GM18502 (cell line): ENCODE data around the gene DENND5A.
A peak's percentile ranks its signal among the peaks of the same experiment; 100 is the strongest.
"Not testable (repeated sequence)": the region's sequence is repeated elsewhere in the genome, so short reads cannot be mapped to it uniquely, and the experiment has no call there.

ENCODE experiments used
- ATAC-seq: cut with Tn5 transposase; IDR thresholded peaks from one replicate; pipeline ENCODE4 v1.9.1; 2021; ENCODE audit warnings: mild to moderate bottlenecking; ENCODE audit not compliant: unreplicated experiment, poor library complexity

Gene DENND5A

DNA sequence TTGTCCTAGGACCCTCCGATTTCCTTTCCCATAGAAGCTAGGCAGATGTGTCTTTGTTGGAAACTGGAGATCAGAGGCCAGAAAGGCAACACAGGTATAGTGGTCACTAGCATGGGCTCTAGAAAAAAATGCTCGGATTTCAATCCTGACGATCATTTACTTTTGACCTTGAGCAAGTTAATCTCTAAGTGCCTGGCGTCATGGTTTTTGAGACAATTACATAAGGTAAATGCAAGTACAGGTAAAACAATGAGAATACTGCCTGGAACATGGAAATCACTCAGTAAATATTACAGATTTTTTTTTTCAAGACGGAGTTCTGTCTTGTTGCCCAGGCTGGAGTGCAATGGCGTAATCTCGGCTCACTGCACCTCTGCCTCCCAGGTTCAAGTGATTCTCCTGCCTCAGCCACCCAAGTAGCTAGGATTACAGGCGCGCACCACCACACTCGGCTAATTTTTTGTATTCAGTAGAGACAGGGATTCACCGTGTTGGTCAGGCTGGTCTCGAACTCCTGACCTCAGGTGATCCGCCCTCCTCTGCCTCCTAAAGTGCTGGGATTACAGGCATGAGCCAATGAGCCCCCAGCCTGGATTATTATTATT is 1.1 kb upstream of the DENND5A start:
- no peak for ATAC-seq

DNA sequence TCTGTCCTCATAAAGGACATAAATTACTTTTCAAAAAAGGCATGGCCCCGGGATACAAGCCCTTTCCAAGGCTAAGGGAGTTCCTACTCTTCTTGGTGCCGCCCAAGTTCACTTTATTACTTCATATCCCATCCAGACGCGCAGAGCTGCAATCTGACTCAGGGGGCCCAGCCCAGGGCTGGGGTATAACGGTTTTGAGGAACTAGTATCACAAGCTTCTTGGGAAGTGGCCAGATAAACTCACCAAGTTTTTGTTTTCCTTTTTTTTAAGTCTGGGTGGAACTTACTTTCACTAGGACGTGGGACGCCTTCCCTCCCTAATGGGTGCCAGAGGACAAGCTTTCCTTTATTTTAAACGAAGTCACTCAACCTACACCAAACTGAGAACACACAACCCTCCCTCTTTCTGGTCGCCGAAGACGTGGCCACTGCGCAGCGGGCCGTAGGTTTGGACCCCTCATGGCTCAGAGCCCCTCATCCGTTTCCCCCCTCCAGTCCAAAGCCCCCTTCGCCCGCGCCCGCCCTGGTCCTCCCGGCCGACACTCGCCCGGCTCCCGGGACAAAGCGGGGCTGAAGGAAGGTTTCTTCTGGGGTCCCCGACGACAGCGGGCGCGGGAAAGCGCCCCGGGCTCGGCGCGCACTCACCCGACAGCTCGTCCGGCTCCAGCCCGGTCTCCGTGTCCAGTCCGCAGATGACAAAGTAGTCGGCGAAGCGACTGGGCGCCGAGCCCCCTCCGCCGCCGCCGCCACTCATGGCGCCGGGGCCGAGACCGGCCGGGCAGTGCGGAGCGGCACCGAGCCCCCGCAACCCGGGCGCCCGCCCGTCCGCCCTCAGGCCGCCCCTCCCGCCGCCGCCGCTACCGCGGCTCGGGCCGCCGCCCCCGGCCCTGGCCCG is 587 bp downstream of the DENND5A start:
- peak; percentile 27 for ATAC-seq

DNA sequence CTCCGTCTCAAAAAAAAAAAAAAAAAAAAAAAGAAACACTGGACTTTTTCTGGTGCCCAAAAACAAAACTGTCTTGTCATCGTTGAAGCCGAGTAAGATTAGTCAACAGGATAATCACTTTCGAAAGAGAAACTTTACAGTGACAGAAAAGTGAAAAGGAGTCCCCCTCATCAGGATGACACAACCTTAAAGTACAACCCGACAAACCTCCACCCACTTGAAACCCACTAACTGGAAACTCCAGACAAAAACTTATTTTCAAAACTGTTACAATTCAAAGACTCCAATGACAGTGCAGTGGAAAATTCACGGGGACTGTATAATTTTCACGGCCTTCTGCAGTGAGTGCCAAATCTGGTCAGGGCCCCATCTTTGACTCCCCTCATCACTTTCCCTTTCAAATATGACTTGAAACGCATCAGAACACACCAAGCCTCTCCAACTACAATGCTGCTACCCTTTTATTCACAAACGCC is 1.3 kb downstream of the DENND5A start:
- ATAC-seq = peak; percentile 57

DNA sequence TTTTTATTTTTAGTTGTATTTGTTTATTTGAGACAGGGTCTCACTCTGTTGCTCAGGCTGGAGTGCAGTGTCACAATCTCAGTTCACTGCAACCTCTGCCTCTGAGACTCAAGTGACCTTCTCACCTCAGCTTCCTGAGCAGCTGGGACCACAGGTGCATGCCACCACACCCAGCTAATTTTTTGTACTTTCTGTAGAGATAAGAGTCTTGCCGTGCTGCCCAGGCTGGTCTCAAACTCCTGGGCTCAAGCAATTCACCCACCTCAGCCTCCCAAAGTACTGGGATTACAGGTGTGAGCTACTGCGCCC is 4.4 kb downstream of the DENND5A start:
- ATAC-seq = peak; percentile 27

DNA sequence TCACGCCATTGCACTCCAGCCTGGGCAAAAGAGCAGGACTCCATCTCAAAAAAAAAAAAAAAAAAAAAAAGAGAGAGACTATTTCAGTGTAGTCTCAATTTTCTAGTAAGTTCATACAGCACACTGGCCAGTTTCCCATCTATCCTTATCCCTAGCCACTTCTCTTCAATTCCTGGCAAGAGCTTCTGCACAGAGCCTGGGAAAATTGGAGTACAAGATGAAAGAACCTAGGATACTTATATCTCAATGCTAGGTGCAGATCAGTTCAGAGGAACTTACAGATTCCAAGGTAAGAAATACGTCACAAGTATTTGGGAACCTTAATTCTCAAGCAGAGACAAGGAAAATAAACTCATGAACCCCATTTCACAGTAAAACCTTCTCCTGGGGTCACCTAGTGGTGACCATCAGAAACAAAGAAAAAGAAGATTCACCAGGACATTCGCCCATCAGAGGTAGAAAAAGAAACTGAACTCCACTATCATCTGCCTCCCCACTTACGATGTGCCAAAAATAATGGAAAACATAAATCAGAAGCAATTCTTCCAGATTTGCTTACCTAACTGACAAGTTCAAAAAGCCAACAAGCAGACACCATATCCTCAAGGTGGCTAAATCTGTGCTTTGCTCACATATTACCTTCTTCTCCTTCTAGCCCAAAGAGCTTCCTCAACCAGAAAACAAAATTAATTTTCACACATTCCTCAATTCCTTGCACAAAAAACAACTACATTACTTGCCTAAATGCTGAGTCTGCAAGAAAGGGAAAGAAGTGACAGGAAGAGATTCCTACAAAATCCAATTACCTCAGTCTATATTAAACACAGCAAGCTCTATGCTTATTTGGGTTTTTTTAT is 4.9 kb downstream of the DENND5A start:
- ATAC-seq = no peak

DNA sequence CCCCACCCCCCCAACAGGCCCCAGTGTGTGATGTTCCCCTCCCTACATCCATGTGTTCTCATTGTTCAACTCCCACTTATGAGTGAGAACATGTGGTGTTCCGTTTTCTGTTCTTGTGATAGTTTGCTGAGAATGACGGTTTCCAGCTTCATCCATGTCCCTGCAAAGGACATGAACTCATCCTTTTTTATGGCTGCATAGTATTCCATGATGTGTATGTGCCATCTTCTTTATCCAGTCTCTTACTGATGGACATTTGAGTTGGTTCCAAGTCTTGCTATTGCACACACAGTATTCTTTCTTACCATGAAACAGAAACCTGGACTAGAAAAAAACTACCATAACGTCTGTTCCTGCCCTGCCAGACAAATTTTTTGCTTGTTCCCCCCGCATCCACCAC is 6.9 kb downstream of the DENND5A start:
- not testable (repeated sequence) for ATAC-seq

DNA sequence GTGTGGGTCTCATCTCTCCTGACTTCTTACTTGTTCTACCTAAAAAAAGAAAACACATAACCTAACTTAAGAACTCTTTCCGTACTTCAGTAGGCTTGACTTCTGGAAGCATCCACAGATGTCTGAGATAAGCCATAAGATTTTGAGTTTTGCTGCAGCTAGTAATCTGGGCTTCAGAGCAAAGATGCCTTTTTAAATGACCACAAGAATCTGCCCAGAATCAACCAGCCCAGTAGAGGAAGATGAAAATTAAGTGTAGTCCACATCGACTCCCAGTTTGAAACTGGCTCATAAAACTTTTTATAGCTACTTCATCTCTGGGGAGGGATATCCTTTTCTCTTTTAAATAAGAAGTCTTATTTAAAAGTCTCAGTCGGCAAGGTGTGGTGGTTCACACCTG is 10.7 kb downstream of the DENND5A start:
- no peak for ATAC-seq

DNA sequence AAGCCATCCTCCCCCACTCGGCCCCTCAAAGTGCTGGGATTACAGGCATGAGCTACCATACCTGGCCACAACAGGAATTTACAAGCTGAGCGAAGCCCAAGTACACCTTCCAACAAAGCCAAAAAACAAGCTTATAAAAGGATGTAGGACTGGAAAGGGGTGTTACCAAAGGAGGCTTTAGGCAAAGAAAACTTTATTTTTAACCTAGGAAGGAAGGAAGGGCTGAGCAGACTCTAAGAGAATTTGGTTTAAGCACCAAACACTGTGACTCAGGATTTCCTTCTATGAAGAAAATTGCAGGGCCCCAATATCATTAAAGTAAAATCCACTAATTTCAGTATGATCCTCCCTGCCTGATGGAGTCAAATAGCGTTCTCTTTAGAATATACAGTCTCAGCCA is 12.1 kb downstream of the DENND5A start:
- ATAC-seq = no peak

DNA sequence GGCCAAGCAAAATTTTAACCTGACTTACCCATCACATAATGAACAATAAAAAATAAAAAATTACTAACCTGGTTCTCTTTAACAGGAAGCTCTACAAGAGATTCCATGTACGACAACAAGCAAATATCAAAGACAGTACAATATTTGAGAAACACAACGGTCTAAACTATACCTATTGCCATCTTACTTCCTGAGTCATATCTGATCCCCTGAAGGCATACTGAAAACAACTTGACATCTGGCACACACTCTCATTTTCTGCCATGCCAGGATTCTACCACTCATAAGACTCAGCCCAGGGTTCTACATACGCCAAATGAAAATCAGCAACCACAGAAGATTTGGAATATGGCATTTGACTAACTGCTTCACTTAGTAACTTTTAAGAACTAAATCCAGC is 13.8 kb downstream of the DENND5A start:
- no peak for ATAC-seq

DNA sequence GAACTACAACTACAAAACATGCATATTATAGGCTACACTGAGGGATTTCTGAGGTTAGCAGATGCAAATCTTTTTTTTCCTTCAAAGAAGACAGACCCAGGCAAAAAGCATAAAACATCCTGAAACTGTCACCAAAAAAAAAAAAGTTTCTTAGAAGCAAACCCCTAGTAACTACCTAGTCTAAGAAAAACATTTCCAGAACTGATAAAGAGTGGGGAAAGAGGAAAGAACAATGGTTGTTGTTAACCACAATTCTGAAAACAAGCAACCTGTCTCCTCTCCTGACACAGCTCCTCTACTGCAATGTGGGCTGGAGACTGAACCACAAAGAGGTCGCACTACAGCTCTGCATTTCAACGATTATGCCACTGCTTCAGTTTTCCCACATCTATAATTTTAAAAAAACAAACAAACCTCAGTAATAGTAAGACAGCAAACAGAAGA is 15.0 kb downstream of the DENND5A start:
- ATAC-seq = peak; percentile 80

DNA sequence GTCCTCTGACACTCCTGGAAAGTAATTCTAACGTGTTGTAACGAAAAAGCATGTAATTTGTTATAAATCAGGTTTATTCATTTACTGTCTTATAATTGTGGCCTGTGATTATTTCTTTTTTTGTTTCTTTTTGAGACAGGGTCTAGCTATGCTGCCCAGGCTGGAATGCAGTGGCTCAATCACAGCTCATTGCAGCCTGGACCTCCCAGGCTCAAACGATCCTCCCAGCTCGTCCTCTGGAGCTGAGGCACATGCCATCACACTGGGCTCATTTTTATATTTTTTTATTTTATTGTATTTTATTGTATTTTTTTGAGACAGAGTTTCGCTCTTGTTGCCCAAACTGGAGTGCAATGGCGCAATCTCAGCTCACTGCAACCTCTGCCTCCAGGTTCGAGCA is 15.9 kb downstream of the DENND5A start:
- ATAC-seq = no peak

DNA sequence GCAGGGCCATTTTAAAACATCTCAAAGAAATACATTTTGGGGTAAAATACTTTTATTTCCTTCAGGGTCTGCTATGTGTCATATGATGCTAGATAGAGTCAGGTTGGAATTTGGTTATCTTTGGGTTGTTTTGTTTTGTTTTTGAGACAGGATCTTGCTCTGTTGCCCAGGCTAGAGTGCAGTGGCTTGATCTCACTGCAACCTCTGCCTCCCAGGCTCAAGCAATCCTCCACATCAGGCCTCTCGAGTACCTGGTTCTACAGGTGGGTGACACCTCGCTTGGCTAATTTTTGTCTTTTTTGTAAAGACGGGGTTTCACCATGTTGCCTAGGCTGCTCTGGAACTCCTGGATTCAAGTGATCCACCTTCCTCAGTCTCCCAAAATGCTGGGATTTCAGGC is 17.3 kb downstream of the DENND5A start:
- ATAC-seq = no peak

DNA sequence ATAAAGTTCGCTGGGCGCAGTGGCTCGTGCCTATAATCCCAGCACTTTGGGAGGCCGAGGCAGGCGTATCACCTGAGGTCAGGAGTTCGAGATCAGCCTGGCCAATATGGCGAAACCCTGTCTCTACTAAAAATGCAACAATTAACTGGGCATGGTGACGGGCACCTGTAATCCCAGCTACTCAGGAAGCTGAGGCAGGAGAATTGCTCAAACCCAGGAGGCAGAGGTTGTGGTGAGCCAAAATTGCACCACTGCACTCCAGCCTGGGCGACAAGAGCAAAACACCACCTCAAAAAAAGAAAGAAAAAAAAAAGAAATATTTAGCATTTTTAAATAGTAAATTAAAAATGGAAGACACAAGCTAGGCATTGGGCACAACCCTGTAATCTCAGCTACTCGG is 28.9 kb downstream of the DENND5A start:
- ATAC-seq = not testable (repeated sequence)

DNA sequence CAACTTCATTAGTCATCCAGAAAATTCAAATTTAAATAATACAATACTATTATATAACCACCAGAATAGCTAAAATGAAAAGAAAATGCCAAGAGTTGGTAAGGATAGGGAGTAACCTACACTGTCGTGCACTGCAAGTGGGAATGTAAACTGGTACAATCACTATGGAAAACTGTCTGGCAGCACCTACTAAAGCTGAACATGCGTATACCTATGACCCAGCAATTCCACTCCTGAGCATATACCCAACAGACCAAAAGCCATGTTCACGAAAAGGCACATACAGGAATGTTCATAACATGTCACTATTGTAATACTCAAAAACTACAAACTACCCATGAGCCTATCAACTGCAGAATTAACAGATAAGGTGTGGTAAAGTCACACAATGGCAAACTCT is 32.7 kb downstream of the DENND5A start:
- ATAC-seq = no peak

DNA sequence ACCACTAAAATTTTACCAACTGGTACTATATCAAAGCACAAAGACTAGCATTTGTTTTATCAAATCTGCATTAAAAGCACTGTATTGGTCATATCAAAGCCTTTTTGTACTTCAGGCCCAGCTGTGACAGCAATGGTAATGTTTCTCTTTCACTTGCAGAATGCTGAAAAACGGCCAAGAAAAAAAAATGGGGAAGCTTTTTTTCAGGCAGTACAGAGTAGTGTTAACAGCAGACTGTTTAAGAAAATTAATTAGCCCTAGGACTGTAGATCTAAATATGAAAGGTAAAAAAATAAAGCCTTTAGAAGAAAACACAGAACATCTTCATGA is 33.3 kb downstream of the DENND5A start:
- peak; percentile 45 for ATAC-seq

DNA sequence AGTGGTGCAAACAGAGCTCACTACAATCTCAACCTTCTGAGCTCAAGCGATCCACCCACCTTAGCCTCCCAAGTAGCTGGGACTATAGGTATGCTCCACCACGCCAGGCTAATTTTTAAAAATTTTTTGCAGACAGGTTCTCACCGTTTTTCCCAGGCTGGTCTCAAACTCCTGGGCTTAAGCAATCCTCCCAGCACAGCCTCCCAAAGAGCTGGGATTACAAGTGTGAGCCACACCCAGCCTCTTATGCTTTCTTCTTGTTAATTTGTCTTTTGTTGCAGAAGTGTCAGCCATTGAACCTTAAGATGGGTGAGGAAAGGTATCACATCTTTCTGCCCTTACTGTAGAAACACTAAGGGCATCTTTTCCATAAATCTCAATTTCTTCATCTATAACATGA is 34.9 kb downstream of the DENND5A start:
- ATAC-seq = no peak

DNA sequence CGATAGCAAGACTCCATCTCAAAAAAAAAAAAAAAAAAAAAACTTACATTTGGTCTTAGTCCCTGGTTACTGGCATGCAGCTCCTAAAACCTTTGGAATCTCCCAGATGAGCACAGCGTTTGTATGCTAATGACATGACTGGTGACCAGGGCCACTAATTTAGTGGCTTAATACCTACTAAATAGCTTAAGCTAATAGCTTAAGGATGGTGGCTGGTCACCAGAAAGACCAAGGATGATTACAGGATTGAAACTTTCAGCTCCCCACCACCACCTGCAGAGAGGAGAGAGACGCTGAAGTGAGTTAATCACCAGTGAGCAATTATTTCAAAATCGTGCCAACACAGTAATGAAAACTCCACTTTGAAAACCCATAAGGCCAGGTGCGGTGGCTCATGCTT is 37.1 kb downstream of the DENND5A start:
- no peak for ATAC-seq

DNA sequence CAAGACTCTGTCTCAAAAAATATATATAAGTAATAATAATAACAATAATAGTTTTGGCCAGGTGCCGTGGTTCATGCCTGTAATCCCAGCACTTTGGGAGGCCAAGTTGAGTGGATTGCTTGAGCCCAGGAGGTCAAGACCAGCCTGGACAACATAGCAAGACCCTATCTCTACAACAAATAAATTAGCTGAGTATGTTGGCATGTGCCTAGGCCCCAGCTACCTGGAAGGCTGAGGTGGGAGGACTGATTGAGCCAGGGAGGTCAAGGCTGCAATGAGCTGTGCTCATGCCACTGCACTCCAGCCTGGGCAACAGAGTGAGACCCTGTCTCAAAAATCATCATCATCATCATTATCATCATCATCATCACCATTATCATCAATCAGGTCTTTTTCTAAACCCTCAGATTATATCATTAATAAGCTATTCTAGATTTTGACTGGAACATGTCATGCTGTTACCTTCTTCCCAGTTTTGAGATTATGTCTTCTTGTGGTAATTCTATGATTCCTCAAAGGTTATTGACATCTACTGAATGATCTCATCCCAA is 39.3 kb downstream of the DENND5A start:
- ATAC-seq = no peak

DNA sequence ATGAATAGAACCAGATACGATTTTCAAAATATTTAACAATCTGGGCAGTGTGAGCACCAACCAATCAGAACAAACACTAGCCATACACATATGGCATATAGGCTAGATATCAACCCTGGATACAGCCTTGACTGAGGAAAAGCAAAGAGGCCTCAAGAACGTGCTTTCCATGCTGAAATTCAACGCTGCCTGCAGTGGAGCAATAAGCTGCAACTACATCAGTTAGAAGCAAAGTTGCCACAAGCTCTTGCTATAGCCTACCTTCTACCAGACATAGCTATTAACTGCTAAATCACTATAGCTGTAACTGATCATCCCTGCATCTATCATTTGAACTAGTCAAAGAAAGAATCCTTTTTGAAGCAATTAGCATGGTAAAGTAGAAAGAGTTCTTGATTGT is 42.5 kb downstream of the DENND5A start:
- ATAC-seq = no peak

DNA sequence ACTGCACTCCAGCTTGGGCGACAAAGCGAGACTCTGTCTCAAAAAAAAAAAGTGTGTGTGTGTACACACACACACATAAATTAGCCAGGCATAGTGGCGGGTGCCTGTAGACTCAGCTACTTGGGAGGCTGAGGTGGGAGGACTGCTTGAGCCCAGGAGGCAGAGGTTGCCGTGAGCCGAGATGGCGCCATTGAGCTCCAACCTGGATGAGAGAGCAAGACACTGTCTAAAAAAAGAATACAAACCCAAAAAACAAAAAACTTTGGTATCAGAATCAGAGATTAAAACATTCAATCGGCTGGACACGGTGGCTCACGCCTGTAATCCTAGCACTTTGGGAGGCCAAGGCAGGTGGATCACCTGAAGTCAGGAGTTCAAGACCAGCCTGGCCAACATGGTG is 44.3 kb downstream of the DENND5A start:
- ATAC-seq = not testable (repeated sequence)

DNA sequence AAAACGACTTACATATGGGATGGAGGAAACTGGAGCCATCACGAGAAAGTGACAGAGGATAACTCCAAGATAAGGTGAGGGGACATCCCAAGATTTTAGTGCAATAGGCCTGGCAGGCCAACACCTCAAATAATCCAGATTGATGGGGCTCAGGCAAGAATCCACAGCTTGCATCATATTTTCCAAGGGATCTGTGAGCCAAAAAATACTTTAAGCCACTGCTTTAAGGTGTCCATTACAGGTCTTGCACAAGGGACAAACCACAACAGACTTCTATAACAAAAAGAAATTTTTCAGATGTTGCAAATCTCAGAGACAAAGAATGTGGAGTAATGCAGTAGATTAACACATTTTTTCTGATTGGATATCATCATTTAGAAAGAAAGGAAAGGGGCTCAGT is 45.6 kb downstream of the DENND5A start:
- no peak for ATAC-seq
